ENCODE results near the gene METTL25.
A peak's percentile ranks its signal among the peaks of the same experiment; 100 is the strongest.

METTL25 gene

GRCh38 chr12:82406651-82407050 lies 48.3 kb downstream of the METTL25 start:
- no peak for DNase-seq

- no peak for DNase-seq
Measured at GRCh38 chr12:82407481-82407880, 49.2 kb downstream of the METTL25 start.

DNA sequence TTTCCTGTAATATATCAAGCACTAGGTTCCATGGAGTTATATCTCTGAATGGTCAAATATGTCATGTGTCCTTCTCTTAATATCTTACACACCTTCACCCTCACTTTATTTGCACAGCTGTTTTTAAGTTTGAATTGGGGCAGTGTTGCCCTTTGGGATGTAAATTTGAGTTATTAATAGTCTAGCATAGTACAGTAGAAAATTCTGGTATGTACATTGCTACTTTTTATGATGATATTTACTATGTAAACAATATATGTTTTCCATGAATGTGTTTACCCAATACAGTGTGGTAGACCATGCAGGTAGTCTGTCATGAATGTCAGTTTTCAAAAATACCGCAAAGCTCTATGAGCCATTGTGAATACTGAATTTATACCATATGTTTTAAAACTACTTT lies 50.5 kb downstream of the METTL25 start:
- no peak for DNase-seq

GRCh38 chr12:82411546-82412230 lies 53.4 kb downstream of the METTL25 start:
- DNase-seq = no peak

DNA sequence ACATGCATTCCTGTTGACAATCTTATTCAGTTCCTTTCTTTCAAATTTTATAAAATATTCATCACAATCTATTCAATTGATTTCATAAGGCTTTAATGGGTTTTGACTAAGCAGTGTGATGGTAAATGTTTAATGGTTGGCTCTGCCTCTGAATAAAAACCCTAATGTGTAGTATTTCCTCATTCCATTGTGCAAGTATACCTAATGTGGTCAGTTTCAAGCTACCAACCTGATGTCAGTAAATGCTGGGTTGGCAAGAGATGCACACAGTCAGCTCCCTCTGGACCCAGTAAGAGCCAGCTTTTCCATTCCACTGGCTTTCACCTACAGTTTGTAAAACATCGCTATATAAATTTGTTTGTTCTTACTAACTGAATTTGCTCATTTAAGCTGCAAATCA lies 53.9 kb downstream of the METTL25 start:
- DNase-seq = no peak

DNA sequence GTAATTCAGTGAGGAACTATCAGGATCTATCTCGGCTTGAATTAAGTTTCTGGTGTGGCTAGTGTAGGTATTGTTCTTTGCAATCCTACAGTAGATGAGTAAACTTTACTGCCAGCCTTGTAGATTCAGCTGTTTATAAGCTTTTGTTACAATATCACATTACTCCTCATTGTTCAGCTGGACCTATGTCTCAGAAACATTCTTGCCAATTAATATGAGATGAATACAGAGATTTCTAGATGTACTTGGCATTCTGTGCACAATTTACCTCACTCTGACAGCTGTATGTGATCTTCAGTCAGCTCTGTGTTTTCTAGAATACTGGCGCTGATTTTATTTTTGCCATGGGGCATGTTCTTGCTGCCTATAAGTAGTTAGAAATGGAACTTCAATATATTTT lies 55.7 kb downstream of the METTL25 start:
- no peak for DNase-seq

DNA sequence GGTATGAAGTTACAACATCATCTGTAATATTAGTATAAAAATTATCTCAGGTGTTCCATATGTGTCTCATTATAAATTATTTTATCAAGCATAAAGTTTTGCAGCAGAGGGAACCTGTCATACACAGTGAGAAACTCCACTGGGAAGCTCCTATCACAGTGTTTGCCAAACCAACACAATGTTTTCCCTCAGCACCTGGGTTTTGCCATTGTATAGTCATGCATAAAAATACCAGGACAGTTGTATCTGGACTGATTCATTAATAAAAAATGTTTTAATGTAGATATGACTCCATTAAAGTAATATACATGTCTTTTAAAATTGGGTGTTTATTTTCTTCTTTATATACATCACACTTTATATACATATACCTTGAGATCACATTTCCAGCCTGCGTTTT lies 56.6 kb downstream of the METTL25 start:
- DNase-seq = no peak

DNA sequence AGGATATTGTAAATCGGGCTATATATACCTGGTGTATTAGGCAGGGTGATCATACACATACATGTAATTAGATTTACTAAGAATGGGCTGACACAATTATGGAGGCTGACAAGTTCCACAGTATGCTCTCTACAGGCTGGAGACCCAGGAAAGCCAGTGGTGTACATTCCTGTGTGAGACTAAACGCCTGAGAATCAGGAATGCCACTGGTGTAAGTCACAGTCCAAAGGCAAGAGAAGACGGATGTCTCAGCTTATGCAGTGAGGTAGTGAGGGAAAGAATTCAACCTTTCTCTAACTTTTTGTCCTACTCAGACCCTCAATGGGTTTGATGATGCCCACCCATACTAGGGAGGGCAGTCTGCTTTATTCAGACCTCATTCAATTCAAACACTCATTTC lies 57.1 kb downstream of the METTL25 start:
- no peak for DNase-seq

GRCh38 chr12:82425241-82425640 lies 66.9 kb downstream of the METTL25 start:
- no peak for DNase-seq

- DNase-seq = no peak
Measured at GRCh38 chr12:82426081-82426480, 67.8 kb downstream of the METTL25 start.

DNA sequence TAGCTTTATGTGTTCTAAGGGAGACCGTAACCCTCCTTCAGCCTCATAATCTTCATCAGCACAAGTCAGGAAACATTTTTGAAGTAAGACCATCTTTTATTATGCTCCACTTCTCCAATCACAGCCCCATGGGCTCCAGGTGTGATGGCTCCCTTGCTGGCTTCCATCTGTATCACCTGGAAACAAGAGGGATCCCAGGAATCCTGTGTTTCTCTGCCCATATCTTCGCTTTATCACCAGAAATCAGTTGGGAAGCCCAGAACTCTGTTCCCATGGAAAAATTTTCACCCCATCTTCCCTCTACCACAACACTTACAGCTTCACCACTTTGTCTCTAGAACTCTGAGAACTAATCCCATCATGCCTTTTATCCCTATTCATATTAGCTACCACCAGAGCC lies 68.3 kb downstream of the METTL25 start:
- no peak for DNase-seq

DNA sequence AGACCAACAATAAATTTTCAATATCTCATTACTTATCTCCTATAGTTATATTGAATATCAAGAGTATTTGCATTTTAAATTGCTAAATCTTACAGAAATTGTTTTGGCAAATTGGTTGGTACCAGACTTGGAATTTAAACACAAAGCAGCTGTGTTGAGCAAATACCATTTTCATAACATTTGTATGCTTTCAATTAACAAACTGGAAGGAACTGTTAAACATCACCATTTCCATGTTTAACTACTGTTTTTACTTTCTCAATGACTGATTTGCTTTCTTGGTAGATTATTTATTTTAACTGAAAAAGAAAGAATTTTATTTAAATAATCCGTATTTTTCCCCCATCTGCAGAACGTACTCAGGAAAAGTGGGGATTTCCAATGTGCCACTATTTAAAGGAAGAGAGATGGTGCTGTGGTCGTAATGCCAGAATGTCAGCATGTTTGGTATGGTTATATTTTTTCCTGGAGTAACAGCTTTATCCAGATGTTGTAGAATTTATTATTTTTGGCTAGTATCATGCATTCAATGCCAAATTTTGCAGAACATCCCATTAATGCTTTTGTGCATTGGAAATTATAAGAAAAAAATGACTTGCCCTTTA lies 72.3 kb downstream of the METTL25 start:
- DNase-seq = no peak

GRCh38 chr12:82434392-82434911 lies 76.1 kb downstream of the METTL25 start:
- no peak for DNase-seq

GRCh38 chr12:82436354-82436753 lies 78.0 kb downstream of the METTL25 start:
- no peak for DNase-seq

DNA sequence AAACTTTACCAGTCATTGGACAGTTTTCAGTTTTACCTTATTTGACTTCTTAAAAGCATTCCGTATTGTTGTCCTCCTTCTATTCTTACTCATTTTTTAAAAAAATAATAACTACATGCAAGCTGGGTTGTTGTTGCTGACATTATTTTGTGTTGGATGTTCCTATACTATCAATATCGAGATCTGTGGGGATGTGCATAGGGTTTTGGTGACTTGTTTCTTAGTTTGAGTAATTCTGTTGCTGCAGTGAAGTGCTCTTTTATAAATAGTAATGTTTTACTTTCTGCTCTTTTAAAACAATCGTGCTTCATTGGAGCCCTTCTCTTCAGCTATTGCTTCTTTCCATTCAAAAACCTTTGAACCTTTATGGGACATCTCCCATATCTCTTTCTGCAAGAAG lies 79.4 kb downstream of the METTL25 start:
- DNase-seq = no peak

DNA sequence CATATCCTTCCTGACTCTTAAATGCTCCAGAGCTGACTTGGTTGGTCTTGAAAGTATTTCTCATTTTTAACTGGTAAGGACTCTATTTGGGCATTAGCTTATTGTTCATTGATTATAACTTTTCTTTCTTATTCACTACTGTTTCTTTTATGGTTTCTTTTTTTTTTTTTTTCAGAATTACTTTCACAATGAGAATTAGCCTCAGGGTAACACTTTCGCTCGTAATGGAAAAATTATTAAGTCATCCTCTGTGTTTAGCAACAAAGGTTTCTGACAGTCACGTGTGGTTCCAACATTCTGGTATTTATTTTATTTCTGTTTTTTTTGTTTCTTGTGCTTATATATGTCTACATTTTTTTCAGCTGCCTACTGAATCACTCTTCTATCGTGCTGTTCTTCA lies 80.0 kb downstream of the METTL25 start:
- no peak for DNase-seq

DNA sequence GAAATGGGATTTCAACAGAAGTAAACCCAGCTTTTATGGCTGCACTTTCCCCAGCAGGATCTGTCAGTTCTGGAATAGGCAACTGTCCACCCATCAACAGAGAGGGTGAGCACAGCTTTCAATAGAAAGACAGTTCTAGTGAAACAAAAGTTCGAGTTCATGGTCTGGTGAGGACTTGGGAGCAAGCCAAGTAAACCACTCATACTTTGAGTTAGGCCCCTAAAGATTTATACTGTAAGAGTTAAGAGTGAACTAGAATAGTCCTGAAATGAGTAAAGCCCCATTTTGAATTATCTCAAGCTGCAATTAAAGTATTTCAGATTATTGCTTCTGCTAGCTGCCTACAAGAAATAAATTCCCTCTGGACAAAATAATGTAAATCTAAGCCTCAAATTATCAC lies 82.6 kb downstream of the METTL25 start:
- no peak for DNase-seq

DNA sequence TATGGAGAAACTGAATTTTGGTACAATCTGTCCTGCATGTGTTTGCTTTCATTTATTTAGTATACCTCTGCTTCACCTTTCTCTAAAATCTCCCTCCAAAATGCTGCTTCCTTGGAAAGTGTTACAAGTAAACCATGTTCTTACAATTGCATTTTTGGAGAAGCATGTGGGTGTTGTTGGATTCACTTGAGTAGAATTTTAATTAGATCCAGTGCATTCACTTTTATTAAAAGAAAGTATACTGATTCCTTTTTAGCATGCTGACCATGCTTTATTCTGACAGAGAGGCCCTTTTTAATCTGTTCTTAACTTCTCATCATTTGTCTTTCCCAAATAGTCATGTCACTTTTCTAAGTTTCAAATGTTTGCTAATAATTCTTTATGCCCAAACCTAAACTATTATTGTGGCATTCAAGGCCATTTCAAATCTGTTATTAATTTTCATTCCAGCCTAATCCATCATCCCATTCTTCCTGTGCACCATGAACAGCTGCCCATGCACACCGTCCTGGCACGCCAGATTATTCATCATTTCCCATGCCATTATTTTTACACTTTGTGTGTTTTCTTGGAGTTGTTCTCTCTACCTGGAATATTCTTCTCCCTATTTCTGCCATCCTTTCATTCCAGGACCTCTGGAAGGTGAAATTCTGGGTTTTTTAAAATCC lies 90.7 kb downstream of the METTL25 start:
- DNase-seq = no peak

DNA sequence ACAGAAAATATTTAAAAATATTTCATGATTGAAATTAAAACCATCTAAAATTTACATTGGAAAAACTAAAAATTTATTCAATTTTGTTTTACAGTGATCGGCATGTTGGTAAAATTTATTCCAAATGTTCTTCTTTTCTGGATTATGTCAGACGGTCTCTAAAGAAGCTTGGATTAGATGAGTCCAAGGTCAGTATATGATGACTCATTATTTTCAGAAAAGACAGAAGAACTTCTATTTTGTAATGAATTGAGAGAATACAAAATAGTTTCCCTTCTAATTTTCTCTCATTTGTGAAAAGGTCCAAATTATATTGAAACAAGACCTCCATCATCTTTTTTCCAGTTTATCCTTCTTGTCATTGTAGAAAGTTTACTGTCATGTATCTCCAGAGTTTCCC lies 98.3 kb downstream of the METTL25 start:
- no peak for DNase-seq

- DNase-seq = no peak
Measured at GRCh38 chr12:82458101-82458500, 99.8 kb downstream of the METTL25 start.

GRCh38 chr12:82461393-82461792 lies 103.1 kb downstream of the METTL25 start:
- DNase-seq = no peak

DNA sequence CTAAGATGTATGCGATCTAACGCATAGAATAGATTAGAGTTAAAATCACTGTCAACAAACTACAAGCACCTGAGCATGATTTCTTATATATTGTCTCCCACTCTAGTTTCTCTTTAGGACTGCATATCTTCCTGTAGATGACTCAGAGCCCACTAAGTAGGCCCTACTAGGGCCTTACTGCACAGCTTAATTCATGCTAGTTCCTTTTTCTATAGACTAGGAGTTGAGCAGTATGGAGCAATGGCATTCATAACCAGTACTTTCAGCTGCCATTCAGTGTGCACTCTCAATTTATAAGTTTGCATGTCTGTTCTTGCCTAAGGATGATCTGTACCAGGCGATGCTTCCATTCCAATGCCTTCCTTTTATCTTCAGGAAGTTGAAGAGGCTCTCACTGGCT lies 103.5 kb downstream of the METTL25 start:
- DNase-seq = peak in 1 of 2 donors; percentile 6

DNA sequence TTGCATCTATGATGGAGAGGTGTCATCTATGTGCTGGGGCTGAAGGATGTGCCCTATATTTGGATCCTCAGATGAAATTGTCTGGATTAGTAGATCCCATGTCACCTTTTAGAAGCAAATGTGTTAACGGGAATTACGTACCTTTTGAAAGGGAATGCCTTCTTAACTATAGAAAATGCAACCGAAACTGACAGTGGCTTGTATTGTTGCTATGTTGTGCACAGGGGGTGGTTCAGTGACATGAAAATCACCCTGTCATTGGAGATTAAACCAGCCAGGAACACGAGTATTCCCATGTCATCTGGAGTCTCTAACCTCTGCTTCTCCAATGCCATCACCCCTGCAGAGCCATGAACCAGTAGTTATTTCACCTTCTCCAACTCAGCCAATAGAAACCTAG lies 110.2 kb downstream of the METTL25 start:
- no peak for DNase-seq

DNA sequence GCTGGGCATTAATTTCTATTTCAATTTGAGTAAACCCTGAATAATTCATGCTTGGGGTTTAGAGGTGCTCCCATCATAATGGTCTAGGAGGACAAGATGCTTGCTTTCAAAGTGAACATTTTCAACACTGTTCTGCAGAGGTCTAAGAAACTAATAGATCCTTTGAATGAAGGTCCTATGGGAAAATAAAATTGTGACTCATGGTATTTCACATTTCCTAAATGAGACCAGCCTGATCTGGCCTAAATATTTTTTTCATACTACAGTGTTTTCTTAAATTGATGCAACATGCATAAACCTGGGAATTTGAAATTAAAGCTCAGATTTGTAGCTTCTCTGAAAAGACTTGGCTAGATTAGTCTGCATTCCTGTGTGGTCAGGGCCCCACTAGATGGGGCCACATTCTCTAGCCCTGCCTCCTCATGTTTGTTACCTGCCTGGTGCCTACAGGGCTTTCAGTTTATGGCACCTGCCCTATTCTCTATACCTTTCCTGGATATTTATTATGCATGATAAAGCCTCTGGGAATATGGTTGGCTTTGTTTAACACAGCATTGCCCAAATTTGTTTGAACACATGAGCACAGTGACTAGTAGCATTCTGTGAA lies 112.7 kb downstream of the METTL25 start:
- DNase-seq = no peak
